Heart right ventricle (tissue), 16 donors: Measurements from ENCODE around the gene DNAH8. TPM values are rescaled to one million over a fixed set of nuclear protein-coding genes. Genes with fewer than 3 reads are reported as not detected.

ENCODE experiments used
- ATAC-seq, 8 donors: fragments of 200-7000 bp; cut with Tn5 transposase; one replicate each; pipeline ENCODE4 v1.9.1; 2020; ENCODE audit warnings: mild to moderate bottlenecking in 8 of 8, moderate library complexity in 8 of 8, moderate number of reproducible peaks in 1 of 8
- DNase-seq, 2 donors: peaks; one replicate each; pipeline ENCODE4 v3.0.0-alpha.2; 2020
- H3K27ac ChIP-seq, 10 donors: fragments of 200-600 bp; sonication (generic) in 2 of 10; one replicate each; pipeline versions ENCODE4 v1.5.0 to v1.8.0; 2020 to 2022; ENCODE audit warnings: mild to moderate bottlenecking in 3 of 10
- H3K27me3 ChIP-seq, 7 donors: fragments of 200-600 bp; one replicate each; pipeline ENCODE4 v1.8.0; 2021 to 2022; ENCODE audit warnings: mild to moderate bottlenecking in 2 of 7
- H3K36me3 ChIP-seq, 9 donors: fragments of 200-600 bp; sonication (generic) in 1 of 9; one replicate each; pipeline versions ENCODE4 v1.5.0 to v1.8.0; 2020 to 2022; ENCODE audit warnings: mild to moderate bottlenecking in 2 of 9
- H3K4me1 ChIP-seq, 9 donors: fragments of 200-600 bp; sonication (generic) in 1 of 9; one replicate each; pipeline versions ENCODE4 v1.5.0 to v1.8.0; 2020 to 2022; ENCODE audit warnings: mild to moderate bottlenecking in 4 of 9
- H3K4me3 ChIP-seq, 10 donors: fragments of 200-600 bp; sonication (generic) in 2 of 10; one replicate each; pipeline versions ENCODE4 v1.5.0 to v1.8.0; 2020 to 2022; ENCODE audit warnings: mild to moderate bottlenecking in 7 of 10, moderate library complexity in 2 of 10
- H3K9me3 ChIP-seq, 11 donors: fragments of 200-600 bp in 10 of 11; sonication (generic) in 2 of 11; one replicate each; pipeline versions ENCODE4 v1.5.0 to v1.8.0; 2013 to 2022; ENCODE audit warnings: mild to moderate bottlenecking in 2 of 11, control low read depth in 1 of 11, moderate library complexity in 1 of 11
- WGBS, 2 donors: extraction: QIAGEN DNeasy Blood & Tissue Kit; methylation state at CpG; one replicate each; pipeline ENCODE4 v1.1.7; 2013; ENCODE audit warnings: inconsistent platforms in 1 of 2; 5-methylcytosine and 5-hydroxymethylcytosine counted together
- intact Hi-C, 10 donors: fragments of 100-400 bp; cut with DNase I; formaldehyde crosslinking; loops; one replicate each; pipeline versions ENCODE4 v1.11.1 to v1.14.2; 2022
- polyA plus RNA-seq, 2 donors: library from polyadenylated mRNA; stranded (reverse); fragments of 200-250 nt; gene quantifications; one replicate each; pipeline ENCODE4 v1.2.3, GENCODE V29; 2013
- total RNA-seq, 10 donors: library from RNA; stranded (reverse); fragmentation: NEBNext Ultra II Directional in 3 of 10; extraction: Animal tissue kit (Norgen Biotek cat#: 25700) in 3 of 10; gene quantifications; one replicate each; pipeline versions ENCODE4 v1.2.1 to v1.2.4, GENCODE V29; 2021 to 2023
- TF ChIP-seq, protein P1 (sequence below), 9 donors: fragments of 200-600 bp; sonication (generic) in 2 of 9; IDR thresholded peaks; one replicate each; pipeline versions ENCODE4 v1.5.0 to v1.8.0; 2021 to 2022; ENCODE audit warnings: antibody characterized with exemption in 9 of 9, mild to moderate bottlenecking in 5 of 9, moderate library complexity in 1 of 9
- donor health status: Arrhythmogenic right ventricular cardiomyopathy.
- donor health status: ischemic (EF 13 %, LVEDD 7.1; RV severe dilation, severe dysfunction).
- donor health status: healthy with polysubstance abuse.
- donor health status: DM: no; HTN: yes; CAD: no.
- donor health status: DM: no; HTN: no; CAD: no.
- donor health status: ischemic (EF 25% LVEDD 6.9; RV normal size, moderate dysfunction).
- donor health status: ischemic (EF 25% LVEDD 5.7; RV mildly dilated, moderate dysfunction).
- donor health status: healthy.
- donor health status: DM: yes; HTN: yes; CAD: no.
- donor health status: Ischemic cardiomyopathy.
- donor health status: ischemic (EF 35%, LVEDD 5.7; RV mildly dilated, moderate dysfunction).
- donor health status: nonischemic (EF 11% LVEDD 7.7; RV severe dilation, severe dysfunction).
- donor health status: DM: yes; HTN: yes; CAD: no.
- donor health status: PGD.
- donor health status: ischemic (EF 29% LVEDD 5.4; RV normal size, mild dysfunction).
- donor health status: nonischemic (EF 23%, LVEDD 6.1; RV moderate dilation, normal function).

The DNAH8 gene
- total and polyA plus RNA-seq, 12 donors = 0.02 to 0.09 (median 0.03) TPM; not detected in 8

DNA sequence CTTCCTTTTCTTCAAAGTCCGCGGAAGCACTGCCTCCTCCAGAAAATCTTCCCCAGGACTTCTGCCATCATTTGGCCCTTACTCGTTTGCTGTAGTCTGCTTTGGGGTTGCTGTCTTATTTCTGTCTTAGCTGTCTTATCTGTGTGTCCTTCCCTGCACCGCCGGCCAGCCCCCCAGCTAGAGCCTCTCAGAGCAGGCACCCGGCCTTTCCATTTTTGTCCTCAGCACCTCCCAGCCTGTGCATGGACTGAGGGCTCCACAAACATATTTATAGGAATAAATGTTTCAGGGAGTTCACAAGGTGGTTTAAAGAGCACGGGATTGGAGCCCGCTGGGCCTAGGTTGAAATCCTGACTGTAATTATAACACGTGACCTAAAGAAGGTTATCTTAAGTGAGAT, 341.6 kb downstream of the DNAH8 start:
- H3K27ac ChIP-seq = no peak overlapping the region
- TF ChIP-seq, protein P1, sequence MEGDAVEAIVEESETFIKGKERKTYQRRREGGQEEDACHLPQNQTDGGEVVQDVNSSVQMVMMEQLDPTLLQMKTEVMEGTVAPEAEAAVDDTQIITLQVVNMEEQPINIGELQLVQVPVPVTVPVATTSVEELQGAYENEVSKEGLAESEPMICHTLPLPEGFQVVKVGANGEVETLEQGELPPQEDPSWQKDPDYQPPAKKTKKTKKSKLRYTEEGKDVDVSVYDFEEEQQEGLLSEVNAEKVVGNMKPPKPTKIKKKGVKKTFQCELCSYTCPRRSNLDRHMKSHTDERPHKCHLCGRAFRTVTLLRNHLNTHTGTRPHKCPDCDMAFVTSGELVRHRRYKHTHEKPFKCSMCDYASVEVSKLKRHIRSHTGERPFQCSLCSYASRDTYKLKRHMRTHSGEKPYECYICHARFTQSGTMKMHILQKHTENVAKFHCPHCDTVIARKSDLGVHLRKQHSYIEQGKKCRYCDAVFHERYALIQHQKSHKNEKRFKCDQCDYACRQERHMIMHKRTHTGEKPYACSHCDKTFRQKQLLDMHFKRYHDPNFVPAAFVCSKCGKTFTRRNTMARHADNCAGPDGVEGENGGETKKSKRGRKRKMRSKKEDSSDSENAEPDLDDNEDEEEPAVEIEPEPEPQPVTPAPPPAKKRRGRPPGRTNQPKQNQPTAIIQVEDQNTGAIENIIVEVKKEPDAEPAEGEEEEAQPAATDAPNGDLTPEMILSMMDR (IDR thresholded peaks at IDR 0.05) = no peak
- ATAC-seq (no peak), DNase-seq (no peak)
- H3K36me3 ChIP-seq = no peaks in the 10 kb centered on the region
- peaks cover 0 to 37% (median 4%) of the 10 kb centered on the region in 7 donors for H3K27me3 ChIP-seq
- no peak overlapping the region for H3K4me3 ChIP-seq
- H3K9me3 ChIP-seq = no peaks in the 10 kb centered on the region
- H3K4me1 ChIP-seq = peaks cover 0 to 4% (median 0%) of the 10 kb centered on the region in 9 donors
- WGBS, 2 donors = 51 to 55% methylated on average over 9 of the region's 9 CpGs
- intact Hi-C loops = no loop called here

- DNase-seq (no peak), ATAC-seq (no peak)
- no peaks in the 10 kb centered on the region for H3K9me3 ChIP-seq
- H3K4me1 ChIP-seq = peaks cover 0 to 9% (median 5%) of the 10 kb centered on the region in 9 donors
- 61 to 64% methylated on average over 17 of the region's 17 CpGs for WGBS, 2 donors
- H3K27me3 ChIP-seq = peaks cover 0 to 30% (median 7%) of the 10 kb centered on the region in 7 donors
- no peaks in the 10 kb centered on the region for H3K36me3 ChIP-seq
- intact Hi-C loops = no loop called here
- TF ChIP-seq, protein P1 (IDR thresholded peaks at IDR 0.05) = no peak
- no peak overlapping the region for H3K4me3 ChIP-seq
- no peak overlapping the region for H3K27ac ChIP-seq
Observed at GRCh38 chr6:39057251-39058155, 342.4 kb downstream of the DNAH8 start.

- ATAC-seq (no peak), DNase-seq (no peak)
- WGBS, 2 donors = 72 to 82% methylated on average over 6 of the region's 6 CpGs
- H3K27ac ChIP-seq = no peak overlapping the region
- peaks cover 0 to 18% (median 11%) of the 10 kb centered on the region in 9 donors for H3K4me1 ChIP-seq
- peaks cover 0 to 24% (median 7%) of the 10 kb centered on the region in 7 donors for H3K27me3 ChIP-seq
- TF ChIP-seq, protein P1 (IDR thresholded peaks at IDR 0.05) = no peak
- no peak overlapping the region for H3K4me3 ChIP-seq
- H3K36me3 ChIP-seq = no peaks in the 10 kb centered on the region
- intact Hi-C loops = no loop called here
- H3K9me3 ChIP-seq = no peaks in the 10 kb centered on the region
Observed at GRCh38 chr6:39058471-39059147, 343.5 kb downstream of the DNAH8 start.

- no peak overlapping the region for H3K4me3 ChIP-seq
- H3K27ac ChIP-seq = no peak overlapping the region
- peaks cover 0 to 18% (median 11%) of the 10 kb centered on the region in 9 donors for H3K4me1 ChIP-seq
- WGBS, 2 donors = 64 to 69% methylated on average over 14 of the region's 14 CpGs
- ATAC-seq (no peak), DNase-seq (no peak)
- no peaks in the 10 kb centered on the region for H3K36me3 ChIP-seq
- H3K9me3 ChIP-seq = no peaks in the 10 kb centered on the region
- intact Hi-C loops = no loop called here
- H3K27me3 ChIP-seq = peaks cover 0 to 17% (median 7%) of the 10 kb centered on the region in 7 donors
- TF ChIP-seq, protein P1 (IDR thresholded peaks at IDR 0.05) = no peak
Observed at GRCh38 chr6:39059496-39060310, 344.6 kb downstream of the DNAH8 start.
